Measurements from ENCODE around the gene AFTPH.

AFTPH gene

DNA sequence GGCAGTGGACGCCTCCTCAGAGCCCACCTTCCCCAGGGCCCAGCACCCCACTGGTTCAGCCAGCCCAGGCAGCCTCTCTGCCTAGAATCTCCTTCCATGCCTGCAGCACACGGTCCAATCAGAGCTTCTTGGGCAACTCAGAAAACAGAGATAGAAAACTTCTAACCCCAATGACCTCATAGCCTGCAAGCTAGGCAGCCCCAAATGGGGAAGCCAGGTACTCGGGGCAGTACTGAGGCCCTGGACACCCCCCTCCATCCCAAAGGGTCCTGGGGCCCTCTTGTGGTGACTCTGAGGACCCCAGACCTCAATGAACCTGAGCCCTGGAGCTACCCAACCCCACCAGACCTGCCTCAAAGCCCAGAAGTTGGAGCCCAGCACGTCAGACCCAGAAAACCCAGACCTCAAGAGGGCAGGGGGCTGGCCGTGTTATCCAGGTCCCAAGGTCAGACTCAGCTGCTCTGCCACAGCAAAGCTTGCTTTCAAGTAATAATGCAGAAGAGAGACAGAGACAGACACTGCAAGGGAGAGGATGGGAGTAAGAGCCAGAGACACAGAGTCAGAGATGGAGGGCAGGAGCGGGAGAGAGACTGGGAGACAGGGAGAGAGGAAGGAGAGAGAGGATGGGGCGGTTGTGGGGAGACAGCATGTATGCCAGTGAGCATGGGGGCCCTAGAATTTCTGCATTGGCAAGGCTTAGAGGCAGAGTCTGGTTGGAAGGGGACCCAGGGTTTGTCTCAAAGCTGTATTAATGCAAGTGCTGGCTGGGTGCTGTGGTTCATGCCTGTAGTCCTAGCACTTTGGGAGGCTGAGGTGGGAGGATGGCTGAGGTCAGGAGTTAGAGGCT, 101.4 kb downstream of the AFTPH start:
- no peak for DNase-seq (ENCODE audit: low read depth)
- H3K4me3 ChIP-seq (ENCODE audit: low read depth, low read length), result no peak overlapping the region

DNA sequence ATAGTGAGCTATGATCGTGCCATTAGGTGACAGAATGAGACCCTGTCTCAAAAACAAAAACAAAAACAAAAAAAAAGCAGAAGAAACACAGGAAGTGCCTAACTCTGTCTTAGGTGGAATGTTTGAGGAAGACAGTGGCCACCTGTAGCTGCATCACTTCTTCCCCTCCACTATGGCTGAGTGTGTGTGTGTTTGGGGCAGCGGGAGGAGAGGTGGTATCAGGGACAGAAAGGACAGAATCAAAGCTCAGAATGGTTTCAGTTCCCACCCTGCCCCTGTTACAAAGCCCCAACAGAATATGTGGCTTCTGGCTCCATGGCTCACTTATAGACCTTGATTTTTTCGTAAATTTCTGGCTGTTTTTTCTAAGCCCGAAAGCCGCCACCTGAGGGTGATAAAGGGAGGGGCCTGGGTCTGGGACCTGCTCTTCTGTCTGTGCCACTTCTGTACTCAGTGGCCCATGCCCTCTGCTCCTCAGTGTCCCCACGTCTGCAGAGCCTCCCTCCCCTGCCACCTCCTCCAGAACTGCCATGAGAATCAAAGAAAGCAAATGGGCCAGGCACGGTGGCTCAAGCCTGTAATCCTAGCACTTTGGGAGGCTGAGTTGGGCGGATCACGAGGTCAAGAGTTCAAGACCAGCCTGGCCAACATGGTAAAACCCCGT, 102.2 kb downstream of the AFTPH start:
- H3K4me3 ChIP-seq (ENCODE audit: low read depth, low read length), result no peak overlapping the region
- no peak for DNase-seq (ENCODE audit: low read depth)

DNA sequence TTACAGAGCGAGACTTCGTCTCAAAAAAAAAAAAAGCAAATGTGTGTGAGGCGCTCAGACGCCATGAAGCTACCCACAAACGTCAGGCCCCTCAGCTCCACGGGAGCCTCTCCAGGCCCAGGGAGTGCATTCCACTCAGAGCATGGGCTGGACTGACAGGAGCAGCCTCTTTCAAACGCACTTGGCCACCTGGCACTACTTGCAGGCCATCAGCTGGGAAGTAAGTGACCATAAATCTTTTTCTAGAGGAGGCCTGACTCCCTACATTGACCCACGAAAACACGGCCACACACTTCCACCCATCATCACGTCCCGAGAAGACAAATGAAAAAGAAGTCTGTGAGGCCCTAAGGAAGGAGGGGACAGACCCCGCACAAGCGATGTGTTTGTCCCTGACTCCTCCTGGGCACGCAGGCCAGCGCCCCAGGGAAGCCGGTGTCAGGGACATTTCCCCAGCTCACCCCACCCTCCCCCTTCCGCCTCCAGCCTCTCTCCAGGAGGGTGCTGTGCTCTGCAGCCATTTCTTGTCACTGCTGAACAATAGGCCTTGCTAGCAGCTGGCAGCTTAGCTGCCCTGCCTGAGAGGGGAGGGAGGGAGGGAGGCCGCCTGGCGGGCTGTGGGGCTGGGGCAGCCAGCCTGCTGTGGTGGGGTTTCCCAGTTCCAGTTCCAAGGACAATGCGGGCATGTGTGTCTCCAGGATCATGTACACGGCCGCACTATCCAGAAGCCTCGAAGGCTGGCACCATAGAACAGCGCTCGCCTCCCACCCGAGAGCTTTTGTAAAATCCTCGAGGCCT, 103.0 kb downstream of the AFTPH start:
- no peak for DNase-seq (ENCODE audit: low read depth)
- no peak overlapping the region for H3K4me3 ChIP-seq (ENCODE audit: low read depth, low read length)

DNA sequence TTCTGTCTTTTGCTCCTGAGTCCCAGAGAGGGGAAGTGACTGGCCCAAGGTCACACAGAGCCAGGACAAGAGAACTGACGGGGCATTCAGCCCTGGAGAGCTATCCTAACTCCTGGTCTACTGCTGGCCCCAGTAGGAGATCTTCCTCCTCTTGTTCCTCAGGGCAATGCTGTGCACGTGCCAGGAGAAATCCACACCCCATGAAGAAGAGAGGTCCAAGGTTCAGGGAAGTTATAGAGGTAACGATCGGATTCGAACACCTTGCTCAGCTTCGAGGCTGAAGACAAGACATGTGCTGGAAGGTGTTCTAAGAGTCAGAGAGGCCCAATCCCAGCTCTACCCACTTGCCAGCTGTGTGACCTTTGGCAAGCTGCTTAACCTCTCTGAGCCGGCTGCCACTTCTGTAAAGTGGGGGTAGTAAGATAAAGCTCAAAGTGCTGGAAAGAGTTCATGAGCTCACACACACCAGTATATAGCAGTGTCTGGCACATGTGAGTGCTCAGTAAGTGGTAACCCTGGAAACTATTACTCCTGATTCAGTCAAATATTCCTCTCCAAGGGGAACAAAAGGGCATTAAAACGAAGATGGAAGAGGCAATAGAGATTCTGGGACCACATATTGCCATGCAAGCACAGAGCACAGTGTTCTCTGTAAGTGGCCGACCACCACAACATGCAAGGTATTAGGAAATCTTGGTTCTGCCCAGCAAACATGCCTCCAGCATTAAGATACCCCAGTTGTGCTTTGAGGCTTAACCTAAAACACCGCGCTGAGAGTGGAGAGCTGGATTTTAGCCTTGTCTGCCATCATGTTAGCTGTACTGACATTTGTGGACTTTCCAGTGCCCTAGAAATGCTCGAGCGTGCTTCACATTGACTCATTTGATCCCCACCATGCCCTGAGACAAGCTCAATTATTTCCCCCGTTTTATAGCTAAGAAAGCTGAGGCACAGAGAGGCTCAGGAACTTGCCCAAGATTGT, 104.0 kb downstream of the AFTPH start:
- no peak overlapping the region for H3K4me3 ChIP-seq (ENCODE audit: low read depth, low read length)
- no peak for DNase-seq (ENCODE audit: low read depth)

DNA sequence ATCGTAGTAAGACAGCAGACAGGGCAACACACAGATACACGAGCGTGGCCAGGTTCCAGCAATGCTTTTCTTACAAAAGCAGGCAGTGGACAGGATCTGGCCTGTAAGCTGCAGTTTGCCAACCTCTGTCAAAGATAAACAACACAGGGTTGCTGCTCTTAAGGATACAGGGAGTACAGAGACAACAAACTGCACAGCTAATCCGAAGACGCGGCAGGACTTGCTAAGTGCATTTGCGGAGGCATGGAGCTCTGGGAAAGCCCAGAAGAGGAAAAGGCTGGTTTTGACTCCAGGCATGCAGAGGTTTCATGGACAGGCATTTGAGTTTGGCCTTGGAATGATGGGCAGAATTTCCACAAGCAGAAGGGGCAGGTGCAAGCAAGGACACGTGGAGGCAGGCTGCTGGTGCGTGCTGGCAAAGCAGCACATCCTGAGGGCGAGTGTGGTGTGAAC, 105.2 kb downstream of the AFTPH start:
- H3K4me3 ChIP-seq (ENCODE audit: low read depth, low read length), result no peak overlapping the region
- DNase-seq (ENCODE audit: low read depth), result no peak

DNA sequence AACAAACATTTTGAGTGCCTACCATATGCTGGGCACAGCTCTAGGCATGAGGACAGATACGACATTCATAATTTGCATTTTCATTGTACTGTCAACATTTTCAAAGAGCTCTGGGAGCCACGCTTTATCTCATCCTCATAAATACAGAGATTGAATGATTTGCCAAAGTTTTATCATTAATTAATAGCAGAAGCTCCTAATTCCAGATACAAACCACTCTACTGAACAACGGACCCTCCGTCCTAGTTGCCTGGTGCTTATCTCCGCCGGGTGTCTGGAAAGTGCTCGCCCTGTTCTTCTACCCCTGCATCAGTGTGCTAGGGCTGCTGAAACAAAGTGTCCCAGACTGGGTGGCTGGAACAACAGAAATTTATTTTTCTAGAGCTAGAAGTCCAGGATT, 105.7 kb downstream of the AFTPH start:
- DNase-seq (ENCODE audit: low read depth), result no peak
- no peak overlapping the region for H3K4me3 ChIP-seq (ENCODE audit: low read depth, low read length)

DNA sequence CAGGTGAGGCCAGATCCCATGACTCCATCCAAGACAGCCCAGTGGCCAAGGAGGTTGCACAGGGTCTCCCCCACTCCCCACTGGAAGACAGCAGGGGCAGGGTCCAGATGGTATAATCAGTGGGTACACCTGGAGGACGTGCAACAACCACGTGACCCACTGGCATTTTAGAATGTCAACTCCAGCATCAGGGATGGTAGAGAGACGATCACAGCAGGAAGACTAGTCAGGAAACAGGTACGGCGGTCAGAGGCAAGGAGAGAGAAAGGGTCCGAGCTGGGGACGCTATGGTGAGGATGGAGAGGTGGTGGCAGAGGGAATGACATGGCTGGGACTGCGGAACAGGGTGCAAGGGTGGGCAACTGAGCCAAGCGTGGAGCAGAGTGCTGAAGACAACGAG, 106.6 kb downstream of the AFTPH start:
- no peak overlapping the region for H3K4me3 ChIP-seq (ENCODE audit: low read depth, low read length)
- DNase-seq (ENCODE audit: low read depth), result no peak

DNA sequence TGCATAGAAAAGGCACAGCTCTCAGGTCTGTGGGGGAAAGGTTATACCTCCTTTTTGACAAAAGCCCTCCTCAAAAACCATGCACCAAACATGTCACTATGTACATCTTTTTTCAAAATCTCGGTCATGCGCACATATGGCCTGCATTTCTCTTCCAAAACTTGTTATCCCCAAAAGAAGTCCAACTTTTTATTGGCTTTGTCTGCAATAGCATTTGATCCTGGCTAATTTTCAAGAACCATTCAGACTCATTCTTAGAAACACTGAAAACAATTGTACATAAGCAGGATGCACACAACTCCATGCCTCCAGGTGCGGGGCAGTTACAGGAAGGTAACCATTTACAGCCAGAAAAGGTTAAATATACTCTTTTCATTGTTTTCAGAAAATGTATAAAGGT, 107.6 kb downstream of the AFTPH start:
- H3K4me3 ChIP-seq (ENCODE audit: low read depth, low read length), result no peak overlapping the region

DNA sequence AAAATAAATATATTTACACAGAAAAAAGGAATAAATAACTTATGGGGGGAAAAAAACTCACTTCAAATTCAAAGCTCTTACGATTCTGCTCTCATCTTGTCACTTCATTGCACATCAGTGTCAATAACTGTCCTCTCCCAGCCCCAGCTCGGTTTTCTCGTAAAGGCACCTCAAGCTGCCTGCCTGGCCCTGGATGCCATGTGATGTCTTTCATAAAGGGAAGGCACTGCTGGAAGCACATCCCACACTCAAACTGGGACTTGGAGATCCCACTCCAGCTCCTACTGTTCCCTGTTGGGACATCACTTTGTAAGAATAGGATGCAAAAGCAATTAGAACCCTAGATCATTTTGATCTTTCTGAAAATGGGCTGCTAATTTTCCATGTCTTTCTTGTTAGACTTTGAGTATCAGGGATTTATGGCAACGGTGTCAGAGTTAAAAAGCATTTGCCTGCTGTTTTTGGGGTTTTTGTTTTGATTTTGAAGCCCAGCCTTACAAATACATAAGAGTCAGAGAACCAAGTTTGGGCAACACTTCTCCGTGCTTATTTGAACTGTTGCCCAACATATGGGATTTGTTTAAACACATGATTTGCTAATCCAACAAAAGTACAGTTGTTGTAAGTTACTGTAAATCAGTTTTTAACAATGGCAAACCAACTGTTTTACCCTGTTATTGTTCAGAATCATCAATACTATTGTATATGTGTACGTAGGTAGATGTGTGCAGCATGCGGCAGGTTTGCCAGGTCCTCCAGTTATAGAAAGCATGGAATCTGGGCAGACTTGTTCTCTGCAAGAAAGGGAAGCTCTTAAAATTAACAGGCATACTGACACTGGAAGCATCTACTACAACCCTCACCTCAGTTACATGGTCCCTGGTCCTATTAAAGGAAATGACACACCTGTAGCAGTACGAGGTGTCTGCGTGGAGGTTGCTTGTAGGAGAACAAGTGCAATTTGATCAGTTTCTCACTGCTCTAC, 109.0 kb downstream of the AFTPH start:
- H3K4me3 ChIP-seq (ENCODE audit: low read depth, low read length), result no peak overlapping the region
- DNase-seq (ENCODE audit: low read depth), result no peak

More for the DNA sequence above, 107.6 kb downstream of the AFTPH start:
- DNase-seq (ENCODE audit: low read depth), result no peak

DNA sequence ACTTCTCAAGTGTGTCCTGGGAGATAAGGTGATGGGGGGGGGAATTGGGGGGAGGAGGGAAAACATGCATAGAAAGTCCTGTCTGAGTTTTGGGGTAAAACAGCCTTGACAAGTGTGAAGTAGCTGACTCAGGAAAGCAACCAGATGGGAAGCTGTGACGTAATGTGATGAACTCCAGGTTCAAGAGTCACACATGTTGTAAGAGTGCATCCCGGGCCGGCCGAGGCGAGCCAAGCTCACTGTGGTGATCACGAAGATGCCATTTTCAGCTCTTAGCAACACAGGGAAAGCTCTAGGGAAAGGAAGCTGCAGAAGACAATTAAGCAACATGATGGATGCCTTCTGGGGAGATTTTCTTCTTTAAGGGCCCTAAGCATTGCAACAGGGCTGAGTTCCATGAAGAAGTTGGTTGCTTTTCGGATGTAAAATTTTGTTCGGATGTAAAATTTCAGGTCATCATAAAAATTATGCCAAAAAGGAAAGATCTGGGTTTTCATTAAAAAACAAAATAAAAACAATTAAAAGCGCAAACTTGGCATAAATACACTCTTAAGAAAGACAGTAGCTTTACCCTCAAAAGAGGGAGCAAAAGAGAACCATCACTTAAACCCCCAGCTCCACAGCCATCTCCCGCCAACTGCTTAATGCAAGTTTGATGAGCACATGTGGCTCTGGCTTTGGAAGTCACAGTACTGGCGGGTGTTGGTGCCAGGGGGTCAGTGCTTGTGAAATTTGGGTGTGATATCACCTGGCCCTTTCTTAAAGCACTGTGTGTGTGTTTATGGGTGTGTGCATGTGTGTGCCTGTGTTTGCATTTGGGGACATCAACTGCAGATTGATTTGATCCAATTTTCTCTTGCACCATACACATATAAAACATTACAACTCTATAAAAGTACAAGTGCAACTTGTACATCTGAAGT, 110.5 kb downstream of the AFTPH start:
- DNase-seq (ENCODE audit: low read depth), result peak; percentile 72
- no peak overlapping the region for H3K4me3 ChIP-seq (ENCODE audit: low read depth, low read length)

DNA sequence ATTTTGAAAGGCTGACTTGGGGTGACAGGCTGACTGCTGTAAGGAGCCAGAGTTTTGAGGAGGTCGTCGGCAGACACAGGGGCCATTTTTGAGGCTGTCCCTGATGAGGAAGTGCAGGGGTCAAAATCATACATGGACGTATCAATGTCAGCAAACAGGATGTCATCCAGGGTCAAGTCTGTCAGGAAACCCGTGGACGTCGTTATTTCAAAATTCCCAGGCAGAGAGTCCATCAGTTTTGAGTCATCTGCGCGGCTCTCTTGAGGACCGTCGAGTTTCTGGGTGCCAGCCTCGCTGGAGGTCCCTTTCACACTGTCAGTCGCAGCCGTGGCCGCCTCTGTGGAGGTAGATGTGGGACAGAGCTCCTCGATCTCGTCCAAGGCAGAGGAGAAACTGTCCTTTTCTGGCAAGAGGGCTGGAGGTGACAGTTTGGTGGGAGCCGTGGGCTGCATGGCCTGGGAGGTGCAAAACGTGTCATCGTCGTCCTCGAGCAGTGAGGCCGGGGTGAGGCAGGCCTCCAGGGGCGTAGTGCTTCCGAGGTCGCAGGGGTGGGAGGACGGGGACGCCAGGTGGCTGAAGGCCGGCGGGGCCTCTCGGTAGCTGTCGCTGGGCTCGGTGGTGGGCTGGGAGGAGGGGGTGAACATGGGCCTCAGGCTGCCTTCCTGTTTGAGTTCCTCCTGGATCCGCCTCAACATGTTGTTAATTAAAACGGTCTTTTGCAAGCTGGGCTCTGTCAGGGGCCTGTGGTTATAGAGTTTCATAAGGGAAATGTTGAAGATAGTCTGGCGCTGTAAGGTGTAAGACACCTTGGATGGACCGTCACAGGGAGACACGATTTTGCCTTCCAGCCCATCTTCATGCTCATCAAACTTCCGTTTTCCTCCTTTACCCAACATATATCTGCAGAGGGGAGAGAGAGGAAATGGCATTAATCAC, 112.1 kb downstream of the AFTPH start:
- H3K4me3 ChIP-seq (ENCODE audit: low read depth, low read length), result no peak overlapping the region
- no peak for DNase-seq (ENCODE audit: low read depth)

DNA sequence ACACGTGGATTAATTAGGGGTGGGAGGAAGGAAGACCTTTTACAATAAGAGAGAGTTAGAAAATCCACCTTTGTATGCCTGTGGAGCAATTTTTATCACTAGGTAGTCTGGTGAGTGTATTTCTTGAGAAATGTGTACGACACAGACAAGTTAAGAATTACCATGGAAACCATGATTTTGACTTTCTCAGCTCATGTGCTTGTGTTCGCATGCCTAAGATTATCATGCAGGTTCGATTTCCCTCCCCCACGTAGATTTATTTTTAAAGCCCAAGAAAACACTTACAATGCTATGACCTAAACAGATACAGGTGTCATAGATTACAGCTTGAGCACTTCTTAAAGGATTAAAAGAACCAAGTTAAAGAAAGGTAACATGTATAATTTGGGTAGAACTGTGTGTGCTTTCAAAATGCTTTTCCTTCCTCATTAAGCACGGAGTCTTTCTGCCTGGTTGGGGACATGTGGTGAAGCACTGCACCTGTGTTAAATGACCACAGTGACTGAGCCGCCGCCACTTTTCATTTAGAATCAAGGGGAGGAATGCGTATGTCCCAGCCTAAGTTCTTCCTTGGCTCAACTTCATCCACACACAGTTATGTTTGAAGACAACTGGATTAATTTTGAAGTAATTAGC, 113.0 kb downstream of the AFTPH start:
- DNase-seq (ENCODE audit: low read depth), result no peak
- no peak overlapping the region for H3K4me3 ChIP-seq (ENCODE audit: low read depth, low read length)

DNA sequence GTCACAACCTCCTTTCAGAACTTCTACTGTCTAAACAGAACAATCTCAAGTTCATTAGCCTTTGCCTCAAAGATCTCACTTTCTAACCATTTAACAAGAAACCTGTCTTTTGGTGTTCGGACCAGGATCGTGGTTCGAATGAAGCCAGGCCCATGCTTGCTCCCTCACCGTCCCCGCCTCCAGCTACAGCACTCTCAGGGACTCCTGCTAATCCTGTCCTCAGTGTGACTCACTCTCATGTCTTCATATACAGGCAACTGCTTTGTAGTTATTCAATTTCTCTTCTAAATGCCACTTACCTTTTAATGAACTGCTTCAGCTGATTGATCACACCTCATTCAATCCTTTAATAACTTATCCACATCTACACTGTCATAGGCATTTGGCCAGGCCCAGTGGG, 113.8 kb downstream of the AFTPH start:
- no peak overlapping the region for H3K4me3 ChIP-seq (ENCODE audit: low read depth, low read length)
- no peak for DNase-seq (ENCODE audit: low read depth)

DNA sequence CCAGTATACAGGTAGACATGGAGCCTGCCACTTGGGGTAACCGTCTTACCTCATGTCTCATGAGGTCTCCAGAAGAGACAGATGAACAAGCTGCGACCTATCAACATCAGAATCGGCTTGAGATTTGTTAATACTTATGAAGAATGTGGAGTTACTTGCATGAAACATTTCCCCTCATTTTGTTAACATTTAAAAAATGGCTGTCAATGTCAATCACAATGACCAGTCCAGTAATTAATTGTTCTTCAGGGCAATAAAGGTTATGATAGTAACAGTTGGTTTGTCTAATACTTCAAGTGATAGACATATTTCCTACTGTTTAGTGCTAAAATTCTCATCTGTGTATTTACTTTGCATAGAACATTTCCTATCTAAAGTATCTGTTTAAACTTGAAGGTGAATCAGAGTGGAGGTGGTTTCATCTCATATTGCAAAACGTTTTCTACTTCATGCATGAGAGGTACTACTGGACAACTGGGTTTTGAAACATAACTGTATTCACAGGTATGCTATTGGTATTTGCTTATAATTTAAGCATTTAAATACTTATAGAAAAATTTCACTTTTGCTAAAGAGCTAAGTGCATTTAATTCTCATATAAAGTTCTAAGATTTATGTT, 114.5 kb downstream of the AFTPH start:
- DNase-seq (ENCODE audit: low read depth), result no peak
- H3K4me3 ChIP-seq (ENCODE audit: low read depth, low read length), result no peak overlapping the region

DNA sequence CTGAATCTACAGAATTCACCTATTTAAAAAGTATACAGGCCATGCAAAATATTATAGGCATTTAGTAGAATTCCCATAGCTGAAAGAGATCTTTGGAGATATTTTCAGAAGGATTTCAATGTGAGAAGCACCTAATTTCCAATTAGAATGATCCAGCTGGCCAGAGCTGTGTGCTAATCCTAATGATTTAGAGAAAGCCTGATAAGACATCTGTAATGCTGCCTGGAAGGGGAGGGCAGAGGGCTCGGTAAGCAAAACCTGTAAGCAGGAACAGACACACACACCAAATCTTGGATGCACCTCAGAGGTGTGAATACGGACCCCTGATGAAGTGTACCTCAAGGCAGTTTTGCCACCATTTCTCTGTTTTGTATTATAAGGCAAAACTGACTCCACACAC, 115.6 kb downstream of the AFTPH start:
- no peak overlapping the region for H3K4me3 ChIP-seq (ENCODE audit: low read depth, low read length)
- no peak for DNase-seq (ENCODE audit: low read depth)

All from skeletal muscle cell (primary cell).